Fibroblast of skin of back (primary cell): Measurements from ENCODE around the gene MOB3A.
"Not testable (repeated sequence)": the region's sequence is repeated elsewhere in the genome, so short reads cannot be mapped to it uniquely, and the experiment has no call there.

ENCODE experiments used
- DNase-seq: peaks from one replicate; pipeline ENCODE4 v3.0.0-alpha.2; 2013

The MOB3A gene

GRCh38 chr19:2045501-2046045, 50.6 kb downstream of the MOB3A start:
- no peak for DNase-seq

- DNase-seq: no peak
Observed at GRCh38 chr19:2044709-2045500, 51.2 kb downstream of the MOB3A start.

DNA sequence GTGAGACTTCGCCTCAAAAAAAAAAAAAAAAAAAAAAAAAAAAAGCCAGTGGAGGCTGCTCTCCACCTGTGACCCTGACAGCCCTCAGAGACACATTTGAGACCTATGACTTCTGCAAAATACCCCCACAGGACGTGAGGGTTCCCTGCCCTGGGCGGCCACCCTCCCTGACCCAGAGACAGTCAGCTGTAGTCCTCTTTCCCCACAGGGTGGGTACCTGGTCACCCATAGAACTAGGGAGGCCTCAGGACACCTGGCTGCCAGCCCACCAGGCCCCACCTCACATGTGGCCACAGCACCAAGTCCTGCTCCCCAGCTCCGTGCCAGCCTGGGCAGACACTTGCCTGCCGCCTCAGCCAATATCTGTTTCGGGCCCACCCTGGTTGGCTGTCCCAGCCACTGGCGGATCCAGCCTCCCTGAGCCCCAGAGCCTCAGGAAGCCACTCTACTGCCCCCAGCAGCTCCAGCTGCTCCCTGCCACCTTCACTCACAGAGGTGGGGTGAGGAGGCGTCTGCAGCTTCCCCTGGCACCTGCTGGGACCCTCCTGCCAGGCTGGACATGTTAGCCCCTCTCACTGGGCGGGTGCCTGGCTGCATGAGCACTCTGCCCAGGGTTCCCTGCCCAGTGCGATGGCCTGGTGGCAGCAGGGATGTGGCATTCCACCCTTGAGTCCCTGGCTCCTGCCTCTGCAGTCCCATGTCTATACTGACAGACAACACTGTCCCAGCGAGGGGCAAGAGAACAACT, 52.0 kb downstream of the MOB3A start:
- DNase-seq: no peak

DNA sequence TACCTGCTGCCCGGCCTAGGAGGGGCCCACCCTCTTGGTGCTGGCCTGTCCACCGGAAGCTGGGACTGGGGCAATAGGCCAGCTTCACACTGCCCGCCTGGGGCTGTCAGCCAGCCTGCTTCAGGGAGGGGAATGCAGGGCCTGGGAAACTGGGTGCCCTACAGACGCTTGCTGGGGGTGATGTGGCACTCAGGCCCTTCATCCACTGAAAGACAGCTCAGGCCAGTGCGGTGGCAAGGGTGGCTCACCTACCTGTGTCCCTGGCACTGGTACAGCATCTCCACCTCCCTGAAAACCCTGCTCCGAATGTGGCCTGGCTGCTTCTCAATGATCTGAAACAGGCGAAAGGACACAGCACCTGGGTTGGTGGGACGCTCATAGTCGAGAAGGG, 52.9 kb downstream of the MOB3A start:
- DNase-seq: no peak

DNA sequence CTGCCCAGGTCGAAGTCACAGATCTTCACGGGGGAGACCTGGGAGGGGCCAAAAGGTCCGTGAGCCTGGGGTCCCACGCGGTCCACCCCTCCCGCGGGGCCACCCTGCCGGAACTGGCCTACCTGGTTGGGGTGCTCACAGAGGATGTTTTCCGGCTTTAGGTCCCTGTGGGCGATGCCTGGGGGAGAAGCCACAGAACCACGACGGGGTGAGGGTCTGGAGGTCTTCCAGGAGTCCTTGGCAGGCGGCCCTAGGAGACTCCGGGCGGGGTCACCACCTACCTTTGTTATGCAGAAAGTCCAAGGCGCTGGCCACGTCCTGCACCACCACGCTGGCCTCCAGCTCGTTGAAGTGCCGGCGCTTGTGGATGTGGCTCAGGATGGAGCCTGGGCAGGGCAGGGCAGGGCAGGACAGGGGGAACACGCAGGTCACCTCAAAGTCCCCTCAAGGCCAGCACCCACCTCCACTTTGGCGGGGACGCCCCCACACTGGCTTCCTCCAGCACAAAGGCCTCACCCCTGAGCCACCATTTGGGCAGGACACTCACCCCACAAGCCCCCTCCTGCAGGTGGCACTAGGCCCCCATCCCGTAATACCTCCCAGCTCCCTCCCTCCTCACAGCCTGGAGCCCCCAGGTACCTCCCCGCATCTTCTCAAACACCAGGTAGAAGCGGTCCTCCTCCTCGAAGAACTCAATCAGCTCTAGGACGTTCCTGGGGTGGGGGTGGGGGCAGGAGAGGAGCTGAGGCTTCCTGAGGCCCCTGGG, 53.5 kb downstream of the MOB3A start:
- DNase-seq: no peak

- DNase-seq: peak; percentile 81
Observed at GRCh38 chr19:2041683-2042484, 54.2 kb downstream of the MOB3A start.

GRCh38 chr19:2041433-2041682, 54.8 kb downstream of the MOB3A start:
- DNase-seq: no peak

DNA sequence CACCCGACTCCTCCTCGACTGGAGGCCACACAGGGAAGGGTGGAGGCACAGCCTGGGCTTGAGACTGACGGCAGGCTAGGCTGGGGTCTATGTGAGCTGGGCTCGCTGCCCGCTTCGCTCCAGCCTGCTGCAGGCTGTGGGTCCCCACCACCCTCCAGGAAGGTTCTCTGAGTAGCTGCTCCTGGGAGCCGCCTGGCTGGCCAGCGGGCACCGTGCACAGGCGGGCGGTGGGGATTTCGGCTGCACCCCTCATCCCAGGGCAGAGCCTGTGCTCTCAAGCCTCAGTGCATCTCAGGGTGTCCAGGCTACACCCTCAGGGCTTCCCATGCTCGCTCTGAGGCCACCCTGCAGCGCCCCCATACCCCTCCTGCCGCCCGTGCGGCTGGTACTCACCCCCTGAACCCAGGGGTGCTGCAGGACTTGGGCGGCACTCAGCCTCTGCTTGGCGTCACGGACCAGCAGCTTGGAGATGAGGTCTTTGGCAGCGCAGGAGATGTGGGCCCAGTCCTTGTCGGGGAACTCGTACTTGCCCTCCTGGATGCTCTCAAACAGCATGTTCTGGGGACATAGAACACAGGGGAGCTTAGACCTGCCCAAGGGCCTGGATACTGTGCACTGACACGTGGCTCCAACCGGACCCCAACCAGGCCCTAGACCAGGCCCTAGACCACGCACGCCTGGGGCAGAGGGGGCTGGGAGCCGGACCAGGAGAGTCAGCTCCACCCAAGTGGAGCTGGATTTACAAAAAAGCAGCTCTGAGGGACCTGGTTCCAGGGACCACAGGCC, 55.3 kb downstream of the MOB3A start:
- DNase-seq: no peak

GRCh38 chr19:2039959-2040646, 56.0 kb downstream of the MOB3A start:
- no peak for DNase-seq

DNA sequence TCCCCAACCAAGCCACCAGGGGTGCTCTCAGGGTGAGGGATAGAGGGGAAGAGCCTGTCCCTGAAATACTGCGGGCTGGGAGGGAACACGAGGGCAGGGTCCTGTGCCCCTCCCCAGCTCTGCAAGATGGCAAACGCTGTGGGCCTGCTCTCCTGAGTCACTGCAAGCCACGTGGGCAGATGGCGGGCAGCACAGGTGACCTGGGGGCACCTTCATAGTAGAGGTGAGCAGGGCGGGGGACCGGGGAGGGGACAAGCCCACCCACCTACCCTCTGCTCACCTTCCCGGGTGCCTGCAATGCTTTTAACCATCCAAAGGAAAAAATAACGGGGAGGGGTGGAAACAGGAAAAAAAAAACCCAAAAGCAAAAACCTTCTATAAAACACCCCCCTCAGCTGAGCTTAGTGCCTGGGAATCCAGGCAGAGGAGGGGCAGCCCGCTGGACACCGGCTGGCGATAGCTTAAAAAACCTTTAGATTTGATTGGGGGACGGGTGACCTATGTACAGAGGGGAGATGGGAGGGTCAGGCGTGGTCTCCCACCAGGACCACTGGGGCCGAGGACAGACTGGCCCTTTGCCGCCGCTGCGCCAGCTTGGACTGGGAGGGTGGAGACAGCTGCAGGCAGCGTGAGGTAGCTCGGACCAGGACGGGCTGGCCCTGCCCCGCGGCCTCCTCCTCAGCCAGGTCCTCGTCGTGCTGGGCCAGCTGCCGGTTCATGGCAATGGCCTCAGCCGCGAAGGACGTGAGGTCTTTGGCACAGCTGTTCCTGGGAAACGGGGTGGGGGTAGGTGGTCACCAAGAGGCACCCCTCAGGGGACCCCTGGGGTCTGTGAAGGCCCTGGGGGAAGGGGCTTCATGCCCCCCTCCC, 56.8 kb downstream of the MOB3A start:
- DNase-seq: no peak

DNA sequence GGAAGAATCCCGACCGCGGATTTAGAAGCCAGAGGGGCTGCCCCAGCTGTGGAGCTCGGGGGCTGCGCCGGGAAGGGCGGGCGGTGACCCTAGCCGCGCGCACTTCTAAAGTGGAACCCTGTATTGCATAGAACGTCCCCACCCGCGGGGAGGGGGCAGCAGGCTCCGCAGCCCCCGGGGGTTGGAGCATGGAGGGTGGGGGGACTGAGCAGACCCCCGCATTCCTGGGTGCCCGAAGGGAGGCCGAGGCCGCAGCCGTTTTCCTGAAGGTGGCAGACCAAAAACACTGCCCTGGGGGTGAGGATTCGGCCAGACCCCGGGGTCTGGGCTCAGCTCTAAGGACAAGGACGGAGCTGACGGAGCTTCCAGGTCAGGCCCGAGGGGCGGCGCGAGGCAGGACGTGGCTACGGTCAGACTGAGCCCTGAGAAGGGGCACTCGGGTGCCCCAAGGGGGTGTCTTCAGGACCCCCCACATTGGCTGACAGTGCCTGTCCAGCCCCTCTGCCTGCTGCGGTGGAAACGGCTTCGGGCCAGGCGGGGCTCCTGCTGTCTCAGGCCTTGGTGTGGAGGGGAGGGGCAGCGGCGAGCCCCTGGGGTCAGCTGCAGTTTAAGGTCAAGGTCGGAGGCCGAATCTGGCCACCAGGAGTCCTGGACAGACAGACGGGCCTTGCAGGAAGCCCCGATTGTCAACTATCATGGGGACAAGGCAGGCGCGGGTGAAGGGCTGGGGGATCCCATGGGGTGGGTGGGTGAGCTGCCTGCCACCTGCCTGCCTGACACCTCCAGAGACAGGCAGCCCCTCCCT, 57.6 kb downstream of the MOB3A start:
- DNase-seq: no peak

DNA sequence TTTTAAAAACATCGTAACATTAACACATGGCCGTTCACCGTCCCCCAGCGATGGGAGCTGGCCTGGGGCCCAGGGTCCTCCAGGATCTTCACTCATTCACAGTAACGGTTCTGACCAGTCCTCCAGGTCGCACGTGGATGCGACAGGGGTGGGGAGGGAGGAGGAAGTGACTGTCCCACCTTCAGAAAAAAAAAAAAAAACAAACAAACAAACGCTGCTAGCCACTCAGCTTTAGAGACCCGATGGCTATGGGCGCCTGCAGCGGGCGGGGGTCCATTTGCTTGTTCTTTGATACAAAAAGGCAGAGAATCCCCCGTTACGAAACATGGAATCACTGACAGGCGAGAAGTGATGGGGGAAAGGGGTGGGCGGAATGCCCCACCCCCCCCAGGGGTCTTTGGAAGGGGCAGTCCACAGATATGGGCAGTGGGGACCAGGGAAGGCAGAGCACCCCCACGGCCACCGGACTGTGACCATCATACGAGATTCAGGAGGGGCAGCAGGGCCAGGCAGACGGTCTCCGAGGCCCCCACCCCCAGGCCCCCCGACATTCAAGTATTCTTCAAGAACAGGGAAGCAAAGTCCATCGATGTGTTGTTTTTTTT, 58.4 kb downstream of the MOB3A start:
- no peak for DNase-seq

DNA sequence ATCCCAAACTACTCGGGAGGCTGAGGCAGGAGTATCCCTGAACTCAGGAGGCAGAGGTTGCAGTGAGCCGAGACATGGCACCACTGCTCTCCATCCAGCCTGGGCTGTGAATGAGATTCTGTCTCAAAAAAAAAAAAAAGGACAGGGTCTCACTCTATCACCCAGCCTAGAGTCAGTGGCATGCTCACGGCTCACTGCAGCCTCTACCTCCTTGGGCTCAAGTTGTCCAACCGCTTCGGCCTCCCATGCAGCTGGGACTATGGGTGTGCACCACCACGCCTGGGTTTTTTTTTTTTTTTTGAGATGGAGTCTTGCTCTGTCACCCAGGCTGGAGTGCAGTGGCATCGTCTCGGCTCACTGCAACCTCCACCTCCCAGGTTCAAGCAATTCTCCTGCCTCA, 59.7 kb downstream of the MOB3A start:
- no peak for DNase-seq

GRCh38 chr19:2035590-2035991, 60.5 kb downstream of the MOB3A start:
- DNase-seq: no peak

DNA sequence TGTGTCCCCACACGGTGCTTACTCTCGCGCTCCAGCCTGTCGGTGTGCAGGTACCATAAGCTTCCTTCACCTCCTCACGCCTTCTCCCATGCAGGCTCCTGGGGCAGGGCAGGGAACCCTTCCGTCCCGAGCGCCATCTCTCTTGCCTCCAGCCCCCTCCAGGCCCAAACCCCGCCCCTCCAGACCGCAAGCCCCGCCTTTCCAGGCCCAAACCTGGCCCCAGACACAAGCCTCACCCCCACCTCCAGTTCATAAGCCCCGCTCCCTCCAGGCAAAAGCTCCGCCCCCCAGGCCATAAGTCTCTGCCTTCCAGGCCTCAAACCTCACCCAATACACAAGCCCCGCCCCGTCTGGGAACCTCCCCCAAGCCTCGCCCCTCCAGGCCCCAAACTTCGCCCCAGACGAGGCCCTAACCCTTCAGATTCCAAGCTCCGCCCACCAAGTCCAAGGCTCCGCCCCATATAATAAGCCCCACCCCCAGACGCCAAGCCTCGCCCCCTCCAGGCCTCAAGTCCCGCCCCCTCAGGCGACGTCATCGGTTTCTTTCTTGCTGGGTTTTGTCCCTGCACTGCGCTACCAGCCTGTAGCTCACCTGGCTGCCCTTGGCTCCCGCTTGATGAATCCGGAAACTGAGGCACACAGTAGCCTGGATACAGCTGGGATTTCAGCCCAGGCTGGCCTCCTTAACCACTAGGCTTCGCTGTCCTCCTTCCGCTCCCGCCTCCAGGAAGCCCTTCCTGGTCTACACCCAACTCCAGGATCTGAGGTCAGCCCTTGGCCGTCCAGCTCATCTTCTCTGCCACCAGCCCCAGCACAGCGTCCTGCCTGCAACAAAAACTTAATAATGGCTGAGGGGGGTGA, 61.2 kb downstream of the MOB3A start:
- peak; percentile 26 for DNase-seq

DNA sequence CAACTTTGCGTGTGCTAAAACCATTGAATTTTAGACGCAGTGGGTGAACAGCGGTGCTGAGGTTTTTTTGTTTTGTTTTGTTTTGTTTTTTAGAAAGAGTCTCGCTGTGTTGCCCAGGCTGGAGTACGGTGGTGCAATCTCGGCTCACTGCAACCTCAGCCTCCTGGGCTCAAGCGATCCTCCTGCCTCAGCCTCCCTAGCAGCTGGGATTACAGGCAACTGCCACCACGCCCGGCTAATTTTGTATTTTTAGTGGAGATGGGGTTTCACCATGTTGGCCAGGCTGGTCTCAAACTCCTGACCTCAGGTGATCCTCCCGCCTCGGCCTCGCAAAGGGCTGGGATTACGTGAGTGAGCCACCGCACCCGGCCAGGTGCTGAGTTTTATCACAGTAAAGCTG, 61.9 kb downstream of the MOB3A start:
- not testable (repeated sequence) for DNase-seq

GRCh38 chr19:2033825-2034159, 62.3 kb downstream of the MOB3A start:
- DNase-seq: no peak
